HG03025 (cell line): ENCODE data around the gene GAB4.

ENCODE experiments used
- ATAC-seq: cut with Tn5 transposase; IDR thresholded peaks from one replicate; pipeline ENCODE4 v1.9.1; 2021; ENCODE audit warnings: mild to moderate bottlenecking, moderate library complexity; ENCODE audit not compliant: unreplicated experiment, low FRiP score

The GAB4 gene

GRCh38 chr22:16988257-16988656, 19.8 kb downstream of the GAB4 start:
- no peak for ATAC-seq

- no peak for ATAC-seq
These were observed 20.2 kb downstream of the GAB4 start for GRCh38 chr22:16987822-16988221.

- no peak for ATAC-seq
These were observed 32.7 kb downstream of the GAB4 start for GRCh38 chr22:16975155-16975885.

GRCh38 chr22:16974298-16975084, 33.5 kb downstream of the GAB4 start:
- no peak for ATAC-seq

GRCh38 chr22:16973591-16974297, 34.3 kb downstream of the GAB4 start:
- ATAC-seq: no peak

GRCh38 chr22:16972311-16972710, 35.7 kb downstream of the GAB4 start:
- ATAC-seq: no peak

GRCh38 chr22:16970446-16970845, 37.6 kb downstream of the GAB4 start:
- no peak for ATAC-seq

GRCh38 chr22:16969508-16970327, 38.3 kb downstream of the GAB4 start:
- no peak for ATAC-seq

GRCh38 chr22:16968218-16968595, 39.8 kb downstream of the GAB4 start:
- no peak for ATAC-seq

- no peak for ATAC-seq
These were observed 40.4 kb downstream of the GAB4 start for GRCh38 chr22:16967453-16968217.

GRCh38 chr22:16966251-16966650, 41.8 kb downstream of the GAB4 start:
- no peak for ATAC-seq

GRCh38 chr22:16965560-16965959, 42.5 kb downstream of the GAB4 start:
- no peak for ATAC-seq

GRCh38 chr22:16965083-16965482, 42.9 kb downstream of the GAB4 start:
- no peak for ATAC-seq

- no peak for ATAC-seq
These were observed 43.7 kb downstream of the GAB4 start for GRCh38 chr22:16964366-16964765.

GRCh38 chr22:16963189-16963945, 44.7 kb downstream of the GAB4 start:
- no peak for ATAC-seq

GRCh38 chr22:16962501-16962900, 45.5 kb downstream of the GAB4 start:
- no peak for ATAC-seq

- ATAC-seq: no peak
These were observed 46.4 kb downstream of the GAB4 start for GRCh38 chr22:16961477-16962186.

GRCh38 chr22:16960884-16961249, 47.2 kb downstream of the GAB4 start:
- no peak for ATAC-seq
